MM.1S (cell line): ENCODE data around the gene IL1RL1.

ENCODE experiments used
- CTCF ChIP-seq: fragments of 300-600 bp; sonication (generic); IDR thresholded peaks from 2 replicates; pipeline ENCODE4 v1.5.1; 2016; ENCODE audit warnings: antibody characterized with exemption, low read length, mixed read lengths
- EZH2 ChIP-seq: fragments of 300-600 bp; sonication (generic); optimal IDR thresholded peaks from 2 replicates; pipeline ENCODE3; 2017; ENCODE audit warnings: low read depth, mild to moderate bottlenecking, antibody characterized with exemption, low read length, mixed read lengths

DNA sequence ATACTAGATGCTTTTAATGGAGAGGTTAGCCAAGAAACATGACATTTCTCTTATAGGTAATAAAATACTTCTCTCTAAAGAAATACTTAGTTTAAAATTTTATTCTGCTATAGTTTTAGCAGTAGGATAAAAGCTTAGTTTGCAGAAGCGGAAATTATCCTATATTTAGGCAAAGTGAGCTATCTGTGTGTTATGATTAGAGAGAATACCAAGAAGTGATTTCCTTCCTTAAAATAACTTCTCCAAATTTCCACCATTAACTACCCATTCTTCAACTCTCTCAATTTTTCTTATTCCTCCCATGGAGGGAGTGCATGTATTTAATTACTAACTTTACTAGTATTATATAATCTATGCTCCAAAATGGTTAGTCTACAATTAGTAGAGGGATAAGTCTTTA, 15.8 kb upstream of the IL1RL1 start:
- TF ChIP-seq EZH2 (no peak), CTCF (no peak)
